Right hindlimb (tissue), 1 donor: ENCODE data around the gene KCNJ14.
A peak's percentile ranks its signal among the peaks of the same experiment; 100 is the strongest.

Experiments used
- DNase-seq: peaks from one replicate; pipeline ENCODE4 v3.0.0-alpha.2; 2018

The KCNJ14 gene

DNA sequence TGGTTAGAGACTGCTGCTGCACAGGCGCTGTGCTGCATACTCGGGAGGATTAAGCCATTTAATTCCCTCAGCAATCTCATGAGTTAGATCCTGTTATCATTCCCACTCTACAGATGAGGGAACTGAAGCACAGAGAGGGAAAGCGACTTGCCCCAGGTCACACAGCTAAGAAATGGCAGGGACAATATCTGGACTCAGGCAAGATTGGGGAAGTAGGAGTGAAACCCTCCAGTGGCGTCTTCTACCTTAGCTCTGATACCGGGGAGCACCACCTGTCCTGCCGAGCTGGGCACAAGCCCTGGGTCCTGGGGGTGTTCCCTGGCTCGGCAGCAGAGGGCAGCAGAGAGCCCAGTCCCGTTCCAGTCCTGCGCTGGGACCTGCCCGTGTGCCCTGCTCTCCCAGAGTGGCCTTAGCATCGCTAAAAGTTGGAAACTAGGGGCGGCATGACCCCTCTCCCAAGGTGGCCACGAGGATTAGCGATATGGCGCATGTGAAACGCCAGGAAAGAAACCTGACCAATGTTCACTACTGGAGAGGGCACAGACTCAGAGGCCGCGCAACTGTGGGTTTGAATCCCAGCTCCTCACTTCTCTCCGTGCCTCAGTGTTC, 34.3 kb downstream of the KCNJ14 start:
- DNase-seq = peak; percentile 67

- DNase-seq = peak; percentile 55
Observed at GRCh38 chr19:48490981-48491792, 35.8 kb downstream of the KCNJ14 start.

DNA sequence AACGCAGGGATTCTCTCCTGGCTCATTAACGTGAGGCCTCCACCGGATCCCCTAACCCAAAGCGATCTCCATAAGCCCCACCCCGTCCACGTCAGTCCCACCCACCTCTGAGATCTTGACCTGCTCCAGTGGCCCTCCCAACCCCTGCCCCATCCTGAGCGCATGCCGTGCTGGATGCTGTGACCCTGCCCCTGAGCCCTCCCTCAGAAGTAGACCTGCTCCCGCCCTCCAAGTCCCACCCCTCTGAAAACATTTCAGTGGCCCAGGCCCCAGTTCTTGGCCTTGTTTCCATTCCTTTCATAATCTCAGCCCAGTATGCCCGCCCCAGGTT, 36.4 kb downstream of the KCNJ14 start:
- peak; percentile 25 for DNase-seq

GRCh38 chr19:48492925-48493717, 37.7 kb downstream of the KCNJ14 start:
- DNase-seq = peak; percentile 94

GRCh38 chr19:48493718-48494401, 38.5 kb downstream of the KCNJ14 start:
- peak; percentile 24 for DNase-seq

DNA sequence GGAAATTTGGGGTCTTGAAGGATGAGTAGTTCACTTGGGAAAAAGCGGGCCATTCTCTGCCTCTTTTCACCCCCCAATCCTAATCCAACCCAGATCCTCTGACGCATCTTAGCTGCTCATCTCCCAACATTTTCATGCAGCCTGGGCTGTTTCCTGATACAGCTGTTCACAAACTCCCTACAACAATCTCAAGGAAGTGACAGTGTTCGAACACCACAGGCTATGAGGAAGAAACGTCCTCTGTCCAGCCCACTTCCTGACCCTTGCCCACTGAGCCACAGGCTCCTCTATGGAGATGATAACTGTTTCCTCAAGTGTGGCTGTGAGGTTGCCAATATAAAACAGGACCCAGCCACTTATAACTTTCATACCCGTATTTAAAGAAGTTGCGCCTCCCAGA, 40.0 kb downstream of the KCNJ14 start:
- peak; percentile 12 for DNase-seq

DNA sequence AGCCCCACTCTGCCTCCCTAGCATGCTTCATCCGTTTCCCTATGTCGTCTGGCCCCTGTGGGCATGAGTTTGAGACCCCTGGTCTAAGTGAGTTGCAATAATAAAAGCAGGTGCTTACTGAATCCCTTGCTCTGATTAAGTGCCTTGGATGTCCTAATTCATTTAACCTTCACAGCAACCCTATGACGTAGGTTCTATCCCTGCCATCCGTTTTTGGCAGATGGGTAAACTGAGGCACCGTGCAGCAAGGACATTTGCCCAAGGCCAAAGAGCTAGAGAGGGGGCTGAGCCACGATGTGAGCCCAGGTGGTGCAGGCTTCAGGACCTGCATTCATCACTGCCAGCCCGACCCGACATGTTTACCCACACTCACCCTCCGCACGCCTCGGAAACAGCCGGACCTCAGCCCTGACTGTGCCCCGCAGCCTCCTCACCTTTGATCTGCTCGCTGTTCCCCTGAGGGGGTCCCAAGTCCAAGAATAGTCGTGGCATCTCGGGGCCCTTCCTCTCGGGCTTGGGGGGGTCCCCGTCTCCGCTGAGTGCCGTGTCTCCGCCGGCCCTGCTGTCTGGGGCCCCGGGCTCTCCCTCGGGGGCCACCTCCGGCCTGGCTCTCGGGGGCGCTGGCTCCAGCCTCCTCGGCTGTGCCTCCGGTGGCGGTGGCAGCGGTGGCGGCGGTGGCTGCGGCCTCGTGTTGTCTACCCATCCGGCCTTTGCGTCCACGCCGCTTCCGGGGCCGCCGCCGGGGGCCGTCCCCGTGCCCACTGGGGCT, 41.8 kb downstream of the KCNJ14 start:
- DNase-seq = no peak

- no peak for DNase-seq
Observed at GRCh38 chr19:48497728-48498594, 42.6 kb downstream of the KCNJ14 start.

GRCh38 chr19:48498595-48499311, 43.4 kb downstream of the KCNJ14 start:
- DNase-seq = no peak

DNA sequence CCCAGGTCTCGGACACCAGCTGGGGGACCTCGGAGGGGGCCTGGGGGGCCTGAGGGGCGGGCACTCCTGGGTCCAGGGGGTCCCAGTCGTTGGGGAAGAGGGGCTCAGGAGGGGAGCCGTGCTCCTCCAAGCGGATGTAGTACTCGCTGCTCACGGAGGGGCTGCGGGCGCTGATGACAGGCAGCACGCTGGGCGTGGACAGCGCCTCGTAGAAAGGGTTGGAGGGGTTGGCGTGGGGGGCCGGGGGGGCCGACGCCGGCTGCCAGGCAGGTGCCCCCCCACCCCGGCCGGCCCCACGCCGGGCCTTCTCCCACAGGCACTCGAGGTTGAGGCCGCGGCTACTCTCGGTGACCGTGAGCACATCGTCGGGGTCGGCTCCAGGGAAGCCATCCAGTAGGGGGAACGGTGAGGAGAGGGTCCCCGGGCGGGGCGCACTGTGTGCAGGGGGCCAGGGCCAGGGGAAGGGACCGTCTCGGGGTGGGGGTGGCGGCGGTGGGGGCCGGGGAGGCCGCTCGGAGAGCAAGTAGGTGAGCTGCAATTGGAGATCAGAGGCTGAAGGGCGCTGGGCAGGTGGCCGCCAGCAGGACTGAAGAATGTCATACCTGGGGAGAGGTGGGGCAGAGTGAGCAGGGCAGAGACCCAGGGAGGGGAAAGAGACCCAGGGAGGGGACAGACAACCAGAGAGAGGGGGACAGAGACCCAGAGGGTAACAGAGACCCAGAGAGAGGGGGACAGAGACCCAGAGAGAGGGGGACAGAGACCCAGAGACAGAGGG, 44.1 kb downstream of the KCNJ14 start:
- no peak for DNase-seq

- no peak for DNase-seq
Observed at GRCh38 chr19:48500830-48501493, 45.6 kb downstream of the KCNJ14 start.

- DNase-seq = no peak
Observed at GRCh38 chr19:48501494-48502349, 46.3 kb downstream of the KCNJ14 start.

DNA sequence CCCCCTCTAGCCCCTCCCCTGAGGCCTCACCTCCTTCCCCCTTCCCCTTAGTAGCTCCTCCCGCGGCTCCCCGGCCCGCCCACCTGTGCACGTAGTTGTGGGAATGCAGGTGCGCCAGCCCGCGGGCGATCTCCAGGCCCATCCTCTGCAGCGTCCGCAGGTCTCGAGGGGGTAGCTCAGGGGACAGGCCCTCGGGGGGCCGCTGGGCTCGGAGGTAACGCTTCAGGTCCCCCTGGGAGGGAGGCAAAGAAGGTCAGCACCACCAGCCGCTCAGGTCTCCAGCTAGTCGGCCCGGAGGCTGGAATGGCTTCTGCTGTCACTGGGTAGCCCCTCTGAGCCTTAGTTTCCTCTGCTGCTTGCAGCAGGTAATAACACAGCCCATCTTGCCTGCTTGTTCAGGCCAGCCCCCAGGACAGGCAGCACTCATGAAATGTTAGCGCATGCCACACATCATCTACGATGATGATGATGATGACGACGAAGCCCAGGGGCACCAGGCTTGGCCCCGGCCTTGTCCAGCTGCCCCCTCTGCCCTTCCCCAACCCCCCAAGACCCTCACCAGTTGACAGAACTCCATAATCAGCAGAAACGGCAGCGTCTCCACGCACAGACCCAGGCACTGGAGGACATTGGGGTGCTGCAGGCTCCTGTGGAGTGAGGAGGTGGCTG, 47.1 kb downstream of the KCNJ14 start:
- DNase-seq = no peak

DNA sequence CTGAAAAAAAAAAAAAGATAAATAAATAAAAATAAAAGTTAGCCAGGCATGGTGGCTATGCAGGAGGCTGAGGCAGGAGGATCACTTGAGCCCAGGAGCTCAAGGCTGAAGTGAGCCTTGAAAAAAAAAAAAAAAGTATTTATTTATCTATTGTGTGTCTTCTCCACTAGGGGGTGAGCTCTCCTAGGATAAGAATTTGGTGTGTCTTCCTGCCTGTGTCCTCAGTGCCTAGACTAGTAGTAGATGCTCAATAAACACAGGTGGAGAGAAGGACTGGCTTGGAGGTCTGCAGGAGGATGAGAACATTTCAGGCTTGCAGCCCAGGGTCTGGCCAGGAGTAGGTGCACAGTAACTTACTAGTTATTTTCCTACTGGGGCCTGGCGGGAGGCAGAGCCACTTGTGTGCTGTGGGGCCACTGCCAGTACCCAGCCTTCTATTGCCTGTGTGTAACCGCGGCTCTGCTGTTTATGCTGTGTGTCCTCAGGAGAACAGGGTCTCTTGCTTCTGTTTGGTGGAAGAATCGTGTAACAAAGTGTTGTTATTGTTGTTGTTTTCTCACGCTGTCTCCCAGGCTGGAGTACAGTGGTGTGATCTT, 50.9 kb downstream of the KCNJ14 start:
- no peak for DNase-seq

GRCh38 chr19:48507911-48508439, 52.6 kb downstream of the KCNJ14 start:
- DNase-seq = no peak

DNA sequence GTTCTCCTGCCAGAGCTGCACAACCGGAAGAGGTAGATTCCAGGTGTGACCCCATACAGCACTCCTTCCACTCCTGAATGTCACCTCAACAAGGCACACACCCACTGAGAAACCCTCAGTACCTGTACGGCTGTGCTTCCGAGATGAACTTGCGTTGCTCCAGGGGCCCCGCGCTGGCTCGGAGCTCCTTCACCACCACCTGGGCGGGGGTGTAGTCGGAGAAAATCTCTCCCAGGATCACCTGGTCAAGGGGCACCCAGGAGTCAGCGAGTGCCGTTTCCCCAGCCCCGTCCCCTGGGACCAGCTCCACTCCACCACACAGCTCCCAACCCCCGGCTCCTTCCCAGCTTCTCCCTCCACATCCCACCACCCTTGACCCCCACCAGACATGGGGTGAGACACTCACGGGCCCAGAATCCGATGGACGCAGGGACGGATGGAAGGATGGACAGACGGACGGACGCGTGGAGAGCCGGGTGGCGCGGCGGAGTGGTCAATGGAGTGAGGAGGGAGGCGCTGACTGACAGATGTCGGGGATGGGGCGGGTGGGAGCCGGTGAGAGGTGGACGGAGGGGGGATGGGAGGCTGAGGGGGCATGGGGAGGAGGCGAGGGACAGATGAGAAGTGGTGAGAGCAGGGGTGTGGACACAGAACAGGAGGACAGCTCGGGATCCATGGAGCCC, 53.5 kb downstream of the KCNJ14 start:
- DNase-seq = no peak
